Tibial artery (tissue), 4 donors: ENCODE results near the gene ABCC8.

Experiments
- DNase-seq, 2 donors: peaks; one replicate each; pipeline ENCODE4 v3.0.0-alpha.2; 2019
- H3K27ac ChIP-seq, 2 donors: fragments of 200-600 bp; sonication (generic) in 1 of 2; 1 replicate in 1 of 2; 2 replicates in 1 of 2; pipeline ENCODE4 v1.5.1; 2018 to 2019; ENCODE audit warnings: mild to moderate bottlenecking in 1 of 2
- H3K27me3 ChIP-seq, 2 donors: fragments of 200-600 bp; sonication (generic) in 1 of 2; one replicate each; pipeline versions ENCODE4 v1.5.1 to v1.6.0; 2016 to 2019
- H3K36me3 ChIP-seq, 3 donors: fragments of 200-600 bp; sonication (generic) in 2 of 3; one replicate each; pipeline ENCODE4 v1.5.1; 2016 to 2019; ENCODE audit warnings: mild to moderate bottlenecking in 2 of 3
- H3K4me1 ChIP-seq, 4 donors: fragments of 200-600 bp; sonication (generic) in 2 of 4; 1 replicate in 3 of 4; 2 replicates in 1 of 4; pipeline ENCODE4 v1.5.1; 2016 to 2019
- H3K4me3 ChIP-seq, 2 donors: fragments of 200-600 bp; sonication (generic) in 1 of 2; 1 replicate in 1 of 2; 2 replicates in 1 of 2; pipeline ENCODE4 v1.5.1; 2018 to 2019; ENCODE audit warnings: mild to moderate bottlenecking in 2 of 2
- H3K9me3 ChIP-seq, 3 donors: fragments of 200-600 bp; sonication (generic) in 1 of 3; one replicate each; pipeline ENCODE4 v1.5.1; 2016 to 2019
- CTCF ChIP-seq, 2 experiments: fragments of 200-600 bp in 1 of 2; fragments of 450-650 bp in 1 of 2; IDR thresholded peaks; one replicate each; pipeline ENCODE4 v1.5.1; 2017 to 2019; ENCODE audit warnings: antibody characterized with exemption in 2 of 2, mild to moderate bottlenecking in 1 of 2, moderate library complexity in 1 of 2
- intact Hi-C: fragments of 100-400 bp; cut with DNase I; formaldehyde crosslinking; loops from one replicate; pipeline ENCODE4 v1.15.0; 2023; ENCODE audit warnings: low total_unique reads

The ABCC8 gene

GRCh38 chr11:17414992-17415391 is 61.7 kb downstream of the ABCC8 start:
- Histone ChIP-seq H3K27me3 (peaks cover 0 to 41% of the 10 kb centered on the region in 2 donors), H3K36me3 (no peaks in the 10 kb centered on the region), H3K4me3 (no peak overlapping the region), H3K9me3 (no peaks in the 10 kb centered on the region), H3K27ac (no peak overlapping the region), H3K4me1 (no peaks in the 10 kb centered on the region)
- intact Hi-C loops: no loop called here
- TF ChIP-seq CTCF (IDR thresholded peaks at IDR 0.05): no peak
- no peak for DNase-seq

GRCh38 chr11:17414317-17414737 is 62.3 kb downstream of the ABCC8 start:
- H3K9me3 ChIP-seq: no peaks in the 10 kb centered on the region
- no peaks in the 10 kb centered on the region for H3K4me1 ChIP-seq
- no peaks in the 10 kb centered on the region for H3K36me3 ChIP-seq
- no peak for DNase-seq
- H3K27me3 ChIP-seq: peaks cover 0 to 41% of the 10 kb centered on the region in 2 donors
- no peak for TF ChIP-seq CTCF (IDR thresholded peaks at IDR 0.05)
- no peak overlapping the region for H3K4me3 ChIP-seq
- no peak overlapping the region for H3K27ac ChIP-seq
- intact Hi-C loops: no loop called here

DNA sequence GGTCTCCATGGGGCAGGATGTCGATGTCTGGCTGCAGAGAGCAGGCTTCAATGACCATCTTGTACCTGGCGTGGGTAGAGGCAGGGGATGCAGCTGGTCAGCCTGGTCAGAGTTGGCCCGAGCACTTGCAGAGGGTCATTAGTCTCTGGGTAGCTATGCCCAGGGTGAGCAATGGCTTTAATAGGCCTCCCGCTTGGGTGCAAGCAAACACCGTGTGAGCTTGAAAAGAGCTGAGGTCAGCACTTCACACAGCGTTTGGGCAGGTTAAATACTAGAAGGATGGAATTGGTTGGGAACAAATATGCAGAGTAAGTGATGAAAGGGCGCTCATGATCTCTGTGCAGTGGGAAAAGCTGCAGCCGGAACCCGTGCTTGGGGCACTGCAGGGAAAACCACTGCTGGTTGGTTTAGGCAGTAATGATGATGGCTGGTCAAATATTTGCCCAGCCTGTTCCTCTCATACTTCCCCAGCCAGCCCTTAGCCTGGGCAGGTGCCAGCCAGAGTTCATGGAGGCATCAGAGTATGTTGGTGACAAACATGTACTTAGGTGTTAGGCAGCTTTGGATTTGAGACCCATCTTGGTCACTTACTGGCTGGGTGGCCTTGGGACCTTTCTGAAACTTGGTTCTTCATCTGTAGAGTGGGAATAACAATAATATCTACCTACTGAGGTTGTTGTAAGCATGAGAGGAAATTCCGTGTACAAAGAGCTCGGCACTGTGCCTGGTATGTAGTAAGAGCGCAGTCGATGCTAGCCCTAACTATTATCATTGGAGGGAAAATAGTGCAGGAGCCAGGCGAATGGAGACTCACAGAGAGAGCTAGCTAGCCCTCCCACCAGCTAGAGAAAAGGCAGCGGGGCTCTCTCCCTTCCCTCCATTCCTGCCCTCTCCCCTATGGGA is 63.0 kb downstream of the ABCC8 start:
- Histone ChIP-seq H3K9me3 (no peaks in the 10 kb centered on the region), H3K36me3 (no peaks in the 10 kb centered on the region), H3K4me3 (no peak overlapping the region), H3K27ac (no peak overlapping the region), H3K4me1 (no peaks in the 10 kb centered on the region), H3K27me3 (peaks cover 0 to 35% of the 10 kb centered on the region in 2 donors)
- intact Hi-C loops: no loop called here
- TF ChIP-seq CTCF (IDR thresholded peaks at IDR 0.05): no peak
- no peak for DNase-seq

DNA sequence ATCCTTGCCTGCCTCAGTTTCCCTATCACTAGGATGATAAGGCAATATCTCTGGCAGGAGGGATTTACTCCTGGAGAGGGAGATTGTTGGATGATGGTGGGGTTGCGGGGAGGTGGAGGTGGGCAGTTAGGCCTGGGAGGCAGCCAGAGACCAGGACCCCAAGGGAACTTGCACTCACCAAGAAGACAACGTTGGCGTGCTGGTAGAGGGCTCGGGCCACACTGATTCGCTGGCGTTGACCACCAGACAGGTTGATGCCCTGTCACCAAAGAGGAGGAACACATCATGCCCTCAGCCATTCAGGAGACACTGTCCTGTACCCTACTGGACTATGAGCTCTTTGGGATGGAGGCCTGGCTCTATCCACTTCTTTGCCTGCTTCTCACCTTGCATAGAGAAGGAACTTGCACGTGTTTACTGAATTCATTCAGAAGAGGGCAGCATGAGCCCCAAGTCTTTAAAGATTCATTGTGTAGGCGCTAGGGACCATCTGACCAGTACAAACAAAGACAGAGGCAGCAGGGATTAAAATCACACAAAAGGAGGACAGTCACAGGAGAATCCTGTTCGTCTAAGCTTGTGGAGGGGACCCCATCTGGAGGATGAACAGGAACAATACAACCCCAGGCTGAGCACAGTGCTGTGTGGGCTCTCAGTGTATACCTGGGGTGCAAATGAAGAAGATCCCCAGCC is 64.0 kb downstream of the ABCC8 start:
- DNase-seq: no peak
- intact Hi-C loops: no loop called here
- no peak for TF ChIP-seq CTCF (IDR thresholded peaks at IDR 0.05)
- Histone ChIP-seq H3K4me3 (no peak overlapping the region), H3K27me3 (peaks cover 0 to 29% of the 10 kb centered on the region in 2 donors), H3K9me3 (no peaks in the 10 kb centered on the region), H3K4me1 (no peaks in the 10 kb centered on the region), H3K27ac (no peak overlapping the region), H3K36me3 (no peaks in the 10 kb centered on the region)

- H3K4me3 ChIP-seq: no peak overlapping the region
- no peak for DNase-seq
- TF ChIP-seq CTCF (IDR thresholded peaks at IDR 0.05): no peak
- no peaks in the 10 kb centered on the region for H3K36me3 ChIP-seq
- no peak overlapping the region for H3K27ac ChIP-seq
- peaks cover 0 to 19% of the 10 kb centered on the region in 2 donors for H3K27me3 ChIP-seq
- no peaks in the 10 kb centered on the region for H3K9me3 ChIP-seq
- intact Hi-C loops: no loop called here
- H3K4me1 ChIP-seq: peaks cover 0 to 6% (median 5%) of the 10 kb centered on the region in 4 donors
Observed at GRCh38 chr11:17411418-17411817, 65.2 kb downstream of the ABCC8 start.
